ENCODE measurements around the gene TIGAR.

Gene TIGAR

GRCh38 chr12:4282892-4283511 lies 38.0 kb upstream of the TIGAR start:
- DNase-seq (ENCODE audit: low read depth in 2 of 3, low spot score in 2 of 3), result no peak

DNA sequence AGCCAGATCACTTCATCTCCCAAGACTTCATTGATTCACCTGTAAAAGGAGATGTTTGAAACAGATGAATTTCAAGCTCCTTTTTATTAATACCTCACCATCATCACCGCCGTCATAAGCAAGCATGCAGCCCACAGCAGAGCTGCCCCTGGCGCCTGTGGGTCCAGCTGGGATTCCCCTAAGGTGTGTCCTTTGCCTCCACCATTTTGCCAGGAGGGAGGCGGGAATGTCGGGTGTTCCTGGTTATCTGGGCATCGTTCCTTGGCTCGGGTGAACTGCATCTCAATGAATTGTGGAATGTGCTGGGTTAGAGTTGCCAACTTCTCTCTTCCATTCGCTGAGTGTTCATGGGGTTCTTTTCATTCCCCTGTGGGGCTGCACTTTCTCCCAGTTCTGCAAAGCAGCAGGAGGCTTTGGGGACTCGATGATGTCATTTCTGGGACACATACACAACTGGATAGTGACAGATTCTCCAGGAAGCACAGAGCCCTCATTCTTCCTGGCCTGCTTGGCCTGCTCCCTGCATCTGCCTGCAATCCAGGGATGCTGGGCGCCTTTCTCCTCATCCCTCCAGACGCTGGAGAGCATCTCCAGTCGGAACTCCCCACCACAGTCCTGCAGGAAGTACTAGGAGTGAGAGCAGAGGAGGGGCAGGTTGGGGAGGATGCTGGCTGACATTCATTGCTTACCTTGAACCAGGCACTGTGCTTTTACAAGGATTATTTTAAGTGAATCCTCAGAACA lies 37.3 kb upstream of the TIGAR start:
- DNase-seq (ENCODE audit: low read depth in 2 of 3, low spot score in 2 of 3), result no peak

DNA sequence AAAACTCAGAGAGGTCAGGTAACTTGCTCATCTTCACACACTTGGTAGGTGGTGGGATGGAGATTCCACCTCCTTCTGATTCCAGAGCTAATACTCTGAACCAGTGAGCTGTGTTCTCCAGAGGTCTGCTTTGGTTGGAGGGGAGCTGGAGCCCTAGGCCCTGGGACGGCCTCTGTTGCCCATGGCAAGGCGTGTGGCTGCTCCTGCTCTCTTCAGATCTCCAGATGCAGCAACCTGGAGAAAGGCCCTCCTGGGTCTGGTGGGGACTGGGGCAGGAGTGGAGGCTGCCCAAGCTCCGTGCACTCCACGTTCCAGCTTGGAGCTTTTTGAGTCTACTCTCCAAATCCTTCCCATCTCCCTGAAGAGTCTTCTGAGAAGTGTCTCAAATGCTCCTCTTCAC lies 36.7 kb upstream of the TIGAR start:
- no peak for DNase-seq (ENCODE audit: low read depth in 2 of 3, low spot score in 2 of 3)

GRCh38 chr12:4285070-4285469 lies 35.9 kb upstream of the TIGAR start:
- DNase-seq (ENCODE audit: low read depth in 2 of 3, low spot score in 2 of 3), result no peak

DNA sequence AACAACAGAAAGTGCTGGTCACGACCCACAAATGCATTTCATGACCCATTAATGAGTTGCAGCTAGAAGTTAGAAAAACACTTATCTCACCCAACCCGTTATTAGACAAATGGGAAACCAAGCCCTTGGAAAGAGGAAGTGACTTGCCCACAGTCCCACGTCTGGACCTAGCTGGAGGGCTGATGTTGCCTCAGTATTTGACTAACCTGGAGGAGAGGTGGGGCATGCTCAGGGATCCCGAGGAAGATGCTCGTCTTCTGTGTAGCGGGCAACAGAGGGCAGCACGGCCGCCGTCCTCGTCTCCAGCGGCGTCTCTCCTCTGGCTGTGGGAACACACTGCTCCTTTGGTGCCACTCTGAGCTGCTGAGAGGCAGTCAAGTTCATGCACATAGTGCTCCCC lies 34.8 kb upstream of the TIGAR start:
- no peak for DNase-seq (ENCODE audit: low read depth in 2 of 3, low spot score in 2 of 3)

DNA sequence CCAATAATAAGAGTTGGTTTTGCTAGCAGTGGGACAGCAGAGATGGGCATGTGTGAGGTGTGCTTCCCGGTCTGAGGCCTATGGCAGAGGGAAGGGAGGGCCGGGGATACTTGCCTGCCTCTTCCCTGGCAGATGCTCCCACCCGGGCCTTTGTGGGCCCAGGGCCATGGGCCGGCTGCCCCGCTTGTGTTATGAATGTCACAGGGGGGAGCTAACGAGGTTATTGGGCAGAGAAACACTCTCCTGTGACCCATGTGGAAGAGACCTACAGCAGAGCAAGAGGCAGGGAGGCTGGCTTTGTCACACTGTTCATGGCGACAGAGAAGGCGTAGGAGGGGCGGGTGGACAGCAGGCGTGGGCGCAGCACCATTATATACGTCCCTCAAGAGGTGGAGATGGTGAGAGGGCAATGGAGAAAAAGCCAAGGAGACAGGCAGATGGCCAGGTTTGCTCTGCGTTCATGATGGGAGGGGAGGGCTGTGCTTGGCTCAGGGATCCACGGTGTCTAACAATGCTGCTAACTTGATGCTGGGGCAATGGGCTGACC lies 34.2 kb upstream of the TIGAR start:
- DNase-seq (ENCODE audit: low read depth in 2 of 3, low spot score in 2 of 3), result no peak

- DNase-seq (ENCODE audit: low read depth in 2 of 3, low spot score in 2 of 3), result no peak
These were observed 33.4 kb upstream of the TIGAR start for GRCh38 chr12:4287325-4288211.

DNA sequence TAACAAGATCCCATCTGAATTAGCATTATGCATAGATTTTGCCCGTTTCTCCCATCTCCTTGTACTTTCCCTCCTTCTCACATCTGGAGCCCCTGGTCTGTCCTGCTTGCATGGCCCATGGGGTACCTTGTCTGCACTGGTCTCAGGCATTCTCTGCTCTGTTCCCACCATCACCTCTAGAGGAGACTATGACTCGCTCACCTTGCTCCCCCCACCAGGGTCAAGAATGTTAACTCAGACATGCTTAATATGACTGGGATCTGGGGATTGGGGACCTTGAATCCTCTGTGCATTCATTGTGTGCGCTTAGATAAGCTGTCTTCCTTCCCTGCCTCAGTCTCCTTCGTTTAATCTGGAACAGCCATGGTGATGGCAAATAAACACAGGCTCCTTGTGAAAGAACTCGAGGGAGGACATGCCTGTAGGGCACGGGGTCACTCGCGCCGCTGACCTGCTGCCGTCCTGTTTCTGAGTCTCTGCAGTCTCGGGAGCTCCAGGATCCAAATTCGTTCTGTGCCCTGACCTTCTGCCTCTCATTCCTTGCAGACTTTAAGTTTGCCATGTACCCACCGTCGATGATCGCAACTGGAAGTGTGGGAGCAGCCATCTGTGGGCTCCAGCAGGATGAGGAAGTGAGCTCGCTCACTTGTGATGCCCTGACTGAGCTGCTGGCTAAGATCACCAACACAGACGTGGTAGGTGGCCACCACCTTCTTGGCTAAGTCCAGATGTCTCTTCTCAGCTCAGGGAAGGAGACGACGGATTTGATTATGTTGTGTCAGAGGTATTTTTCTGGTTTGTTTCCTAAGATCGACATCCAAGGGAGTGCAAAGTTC lies 32.5 kb upstream of the TIGAR start:
- no peak for DNase-seq (ENCODE audit: low read depth in 2 of 3, low spot score in 2 of 3)

DNA sequence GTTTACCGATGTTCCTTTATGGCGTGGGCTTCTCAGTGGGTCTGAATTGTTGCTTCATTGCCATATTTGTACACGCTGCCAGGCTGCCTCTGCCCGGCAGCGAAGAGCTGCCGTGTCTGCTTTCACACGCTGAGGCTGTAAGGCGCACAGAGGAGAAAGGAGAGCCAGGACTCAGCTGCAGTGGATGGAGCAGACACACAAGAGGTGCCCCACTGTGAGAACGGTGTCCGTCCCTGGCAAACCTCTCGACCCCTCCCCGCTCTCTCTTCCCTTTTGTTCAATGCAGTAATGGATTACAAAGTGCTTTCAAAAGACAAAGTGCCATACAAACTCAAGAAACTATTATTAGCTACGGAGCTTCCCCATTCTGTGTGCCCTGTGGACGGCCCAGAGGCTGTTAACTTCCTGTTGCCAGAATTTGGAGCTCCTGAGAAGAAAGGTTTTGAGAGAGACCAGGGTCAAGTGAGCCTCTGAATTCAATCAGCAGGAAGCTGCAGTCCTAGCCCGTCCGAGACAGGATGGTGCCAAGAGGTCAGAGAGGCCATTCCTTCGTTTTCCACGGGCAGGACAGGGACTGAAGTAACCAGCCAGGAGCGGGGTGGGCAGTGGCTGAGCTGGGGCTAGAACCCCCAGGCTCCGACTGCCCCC lies 31.7 kb upstream of the TIGAR start:
- DNase-seq (ENCODE audit: low read depth in 2 of 3, low spot score in 2 of 3), result no peak

GRCh38 chr12:4289998-4290790 lies 30.8 kb upstream of the TIGAR start:
- DNase-seq (ENCODE audit: low read depth in 2 of 3, low spot score in 2 of 3), result no peak

DNA sequence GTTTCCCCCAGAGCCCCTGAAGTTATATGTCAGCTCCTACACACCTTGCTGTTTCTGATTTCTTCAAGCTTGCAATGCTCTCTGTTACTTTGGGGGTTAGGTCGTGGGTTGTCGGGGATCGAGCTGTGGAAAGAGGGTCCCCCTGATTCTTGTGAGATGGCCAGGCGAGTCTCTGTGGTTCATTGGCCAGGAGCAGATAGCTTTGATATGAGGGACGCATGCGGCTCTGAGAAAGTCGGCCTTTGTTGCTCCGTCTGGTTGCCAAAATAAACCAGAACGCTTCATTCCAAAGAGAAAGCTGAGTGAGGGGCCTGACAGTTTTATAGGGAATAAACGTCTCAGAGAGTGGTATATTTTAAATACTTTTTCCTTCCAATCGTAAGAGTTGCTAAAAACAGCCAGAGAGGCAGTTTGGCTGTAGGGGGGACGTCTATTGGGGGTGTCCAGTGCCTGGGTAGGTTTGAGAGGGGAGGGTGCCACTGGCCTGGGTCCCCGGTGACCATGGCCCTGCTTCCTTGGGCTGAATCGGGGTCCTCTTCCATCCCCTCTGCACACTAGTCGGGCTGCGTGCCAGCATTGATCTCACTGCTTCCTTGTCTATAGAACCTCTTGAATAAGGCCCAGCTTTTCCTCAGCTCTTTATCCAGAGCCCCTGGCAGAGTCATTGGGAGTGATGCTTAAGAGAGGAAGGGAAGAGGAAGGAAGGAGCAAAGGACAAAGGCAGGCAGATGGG lies 28.5 kb upstream of the TIGAR start:
- DNase-seq (ENCODE audit: low read depth in 2 of 3, low spot score in 2 of 3), result no peak

DNA sequence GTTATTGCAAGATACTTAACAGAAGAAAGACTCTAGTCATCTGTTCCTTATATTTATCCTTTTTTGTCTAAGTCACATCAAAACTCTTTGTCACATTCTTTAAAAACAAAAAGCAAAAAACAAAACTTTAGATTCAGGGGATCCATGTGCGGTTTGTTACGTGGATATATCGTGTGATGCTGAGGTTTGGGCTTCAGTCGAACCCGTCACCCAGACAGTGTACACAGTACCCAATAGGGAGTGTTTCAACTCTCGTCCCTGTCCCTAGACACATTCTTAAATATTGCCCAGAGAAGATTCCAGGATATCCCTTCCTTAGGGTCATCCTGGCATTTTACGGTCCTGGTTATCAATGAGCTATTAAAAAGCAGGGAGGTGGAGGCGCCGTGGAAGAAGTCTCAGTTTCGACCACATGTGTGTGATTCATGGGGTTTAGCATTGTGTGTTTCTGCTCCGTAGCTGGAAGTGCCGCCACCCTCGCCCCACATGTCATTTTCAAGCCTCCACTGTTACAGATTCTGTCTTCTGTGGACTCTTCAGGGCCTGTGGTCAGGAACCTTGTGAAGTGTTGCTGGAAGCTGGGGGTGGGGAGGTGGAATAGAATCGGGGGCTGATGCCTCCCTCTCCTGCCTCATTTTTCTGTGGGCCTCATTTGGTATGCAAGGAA lies 27.6 kb upstream of the TIGAR start:
- no peak for DNase-seq (ENCODE audit: low read depth in 2 of 3, low spot score in 2 of 3)

- DNase-seq (ENCODE audit: low read depth in 2 of 3, low spot score in 2 of 3), result no peak
These were observed 27.0 kb upstream of the TIGAR start for GRCh38 chr12:4293966-4294505.

DNA sequence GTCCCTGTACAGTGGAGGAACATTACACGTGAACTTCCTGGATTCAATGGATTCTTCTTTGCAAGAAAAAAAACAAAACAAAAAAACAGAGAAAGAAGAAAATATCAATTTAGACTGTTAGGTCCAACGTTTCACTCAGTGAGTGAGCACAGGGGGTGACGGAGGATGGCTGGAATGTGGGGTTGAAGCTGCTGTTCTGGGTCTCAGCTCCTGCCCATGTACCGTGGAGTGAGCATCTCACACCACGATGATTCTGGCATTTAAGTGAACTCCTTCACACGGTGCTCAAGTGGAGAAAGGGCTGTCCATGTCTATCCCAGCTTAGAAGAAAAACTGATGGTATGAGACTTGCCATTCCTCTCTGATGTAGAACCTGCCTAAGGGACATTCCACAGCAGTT lies 24.3 kb upstream of the TIGAR start:
- DNase-seq (ENCODE audit: low read depth in 2 of 3, low spot score in 2 of 3), result no peak

- DNase-seq (ENCODE audit: low read depth in 2 of 3, low spot score in 2 of 3), result no peak
These were observed 23.4 kb upstream of the TIGAR start for GRCh38 chr12:4297617-4298016.

- DNase-seq (ENCODE audit: low read depth in 2 of 3, low spot score in 2 of 3), result no peak
These were observed 20.1 kb upstream of the TIGAR start for GRCh38 chr12:4300883-4301282.

DNA sequence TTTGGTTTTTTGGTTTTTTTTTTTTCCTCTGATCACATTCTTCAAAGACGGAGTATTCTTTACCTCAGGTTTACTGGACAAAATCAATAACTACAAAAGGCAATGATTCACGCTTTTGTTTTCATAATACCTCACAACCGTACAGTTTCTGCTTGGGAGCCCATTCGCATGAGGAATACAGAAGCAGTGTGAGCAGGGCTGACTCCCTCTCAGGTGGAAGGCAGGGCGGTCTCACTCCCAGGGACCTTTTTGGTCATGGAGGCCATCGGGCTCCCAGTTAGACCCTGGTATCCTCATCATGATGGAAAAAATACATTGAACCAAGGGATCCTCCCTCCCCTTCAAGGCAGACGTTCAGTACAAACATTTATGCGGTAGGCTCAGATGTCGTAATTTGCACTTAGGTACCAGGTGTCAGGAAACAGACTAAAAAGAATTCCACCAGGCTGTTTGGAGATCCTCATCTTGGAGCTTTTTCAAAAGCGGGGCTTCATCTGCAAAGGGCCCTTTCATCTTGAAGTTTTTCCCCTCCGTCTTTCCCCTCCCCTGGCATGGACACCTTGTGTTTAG lies 19.0 kb upstream of the TIGAR start:
- DNase-seq (ENCODE audit: low read depth in 2 of 3, low spot score in 2 of 3), result no peak

DNA sequence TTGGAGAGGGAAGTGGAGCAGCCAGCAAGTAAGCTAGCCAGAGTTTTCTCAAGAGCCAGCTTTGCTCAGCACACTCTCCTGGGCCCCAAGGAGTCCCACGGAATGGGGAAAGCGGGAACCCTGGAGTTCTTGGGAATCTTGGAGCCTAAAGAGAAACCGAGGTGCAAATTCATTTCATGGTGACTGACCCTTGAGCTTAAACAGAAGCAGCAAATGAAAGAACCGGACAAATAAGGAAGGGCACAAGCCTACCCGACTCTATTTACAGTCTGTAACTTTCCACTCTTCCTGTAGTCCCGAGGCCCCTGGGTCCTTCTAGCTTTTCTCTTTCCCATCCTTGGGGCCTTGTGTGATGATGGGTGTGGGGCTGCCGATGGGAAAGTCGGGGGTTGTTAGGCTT lies 18.1 kb upstream of the TIGAR start:
- DNase-seq (ENCODE audit: low read depth in 2 of 3, low spot score in 2 of 3), result no peak

Measured in activated CD8-positive, alpha-beta memory T cell treated with anti-CD3 and anti-CD28 coated beads for 48 hours (primary cell).